ENCODE data around the gene SETDB1.

DNA sequence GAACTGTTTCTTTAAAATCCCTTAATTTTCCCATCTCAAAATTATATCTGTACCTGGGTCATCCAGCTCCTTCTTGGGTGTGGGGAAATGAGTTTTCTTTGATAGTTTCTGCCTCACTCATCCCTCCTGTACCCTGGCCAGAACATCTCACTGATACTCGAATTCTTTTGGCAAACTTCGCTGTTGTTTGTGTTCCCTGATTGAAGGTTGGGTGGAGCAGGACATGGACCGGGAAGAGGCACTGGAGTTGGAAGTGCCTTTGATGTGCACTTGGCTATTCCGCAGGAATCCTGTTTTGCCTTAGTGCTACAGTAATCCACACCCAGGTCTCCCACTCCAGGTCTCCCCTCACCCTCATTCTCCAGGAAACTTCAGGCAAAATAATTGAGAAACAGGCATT is 69.3 kb downstream of the SETDB1 start:
- no peak for TF ChIP-seq CTCF (IDR thresholded peaks at IDR 0.05)
- TF ChIP-seq POLR2A (IDR thresholded peaks at IDR 0.05): no peak
